K562 treated with DMSO at 1 percent for 12 hours (cell line): ENCODE data around the gene TCHP. TPM values are rescaled to one million over a fixed set of nuclear protein-coding genes. Genes with fewer than 3 reads are reported as not detected.

ENCODE experiments used
- total RNA-seq: library from RNA; unstranded; fragments of 300-600 nt; gene quantifications from 2 replicates; pipeline ENCODE4 v1.2.3, GENCODE V29; 2022; ENCODE audit not compliant: insufficient read depth

The TCHP gene
- 13.5 and 25.5 TPM in 2 replicates for total RNA-seq

GRCh38 chr12:109899783-109900751, at the start of gene TCHP:
TSS of gene TCHP (plus strand) at chr12:109900274. CDS start at chr12:109903027, 2,753 bp downstream.

GRCh38 chr12:109880043-109880931, 19.8 kb upstream of the TCHP start, which contains the start of gene GLTP:
TSS of gene GLTP (minus strand) at chr12:109880541. CDS start at chr12:109880374, 167 bp downstream.

Other genes with a start within 250 kb of the TCHP start
- 1.1 and 2.5 TPM in 2 replicates for gene FAM222A, start 186.4 kb upstream of the TCHP start, total RNA-seq
- gene TRPV4, start 66.9 kb upstream of the TCHP start, total RNA-seq = not detected in 2 replicates
- gene GLTP, start 19.7 kb upstream of the TCHP start, total RNA-seq = 7.2 and 10.9 TPM in 2 replicates
- gene GIT2, start 96.1 kb downstream of the TCHP start, total RNA-seq = 5.6 and 22.3 TPM in 2 replicates
- gene ANKRD13A, start 99.2 kb downstream of the TCHP start, total RNA-seq = 26.2 and 86.8 TPM in 2 replicates
- 14.1 and 28.9 TPM in 2 replicates for gene C12orf76, start 148.2 kb downstream of the TCHP start, total RNA-seq
- 2.9 and 6.5 TPM in 2 replicates for gene IFT81, start 224.1 kb downstream of the TCHP start, total RNA-seq